ENCODE data around the gene CUX1. TPM values are rescaled to one million over a fixed set of nuclear protein-coding genes. Genes with fewer than 3 reads are reported as not detected.
A peak's percentile ranks its signal among the peaks of the same experiment; 100 is the strongest.

The CUX1 gene
- total RNA-seq, 4 donors from 2014 or later = 58.2 to 295 (median 76.9) TPM

DNA sequence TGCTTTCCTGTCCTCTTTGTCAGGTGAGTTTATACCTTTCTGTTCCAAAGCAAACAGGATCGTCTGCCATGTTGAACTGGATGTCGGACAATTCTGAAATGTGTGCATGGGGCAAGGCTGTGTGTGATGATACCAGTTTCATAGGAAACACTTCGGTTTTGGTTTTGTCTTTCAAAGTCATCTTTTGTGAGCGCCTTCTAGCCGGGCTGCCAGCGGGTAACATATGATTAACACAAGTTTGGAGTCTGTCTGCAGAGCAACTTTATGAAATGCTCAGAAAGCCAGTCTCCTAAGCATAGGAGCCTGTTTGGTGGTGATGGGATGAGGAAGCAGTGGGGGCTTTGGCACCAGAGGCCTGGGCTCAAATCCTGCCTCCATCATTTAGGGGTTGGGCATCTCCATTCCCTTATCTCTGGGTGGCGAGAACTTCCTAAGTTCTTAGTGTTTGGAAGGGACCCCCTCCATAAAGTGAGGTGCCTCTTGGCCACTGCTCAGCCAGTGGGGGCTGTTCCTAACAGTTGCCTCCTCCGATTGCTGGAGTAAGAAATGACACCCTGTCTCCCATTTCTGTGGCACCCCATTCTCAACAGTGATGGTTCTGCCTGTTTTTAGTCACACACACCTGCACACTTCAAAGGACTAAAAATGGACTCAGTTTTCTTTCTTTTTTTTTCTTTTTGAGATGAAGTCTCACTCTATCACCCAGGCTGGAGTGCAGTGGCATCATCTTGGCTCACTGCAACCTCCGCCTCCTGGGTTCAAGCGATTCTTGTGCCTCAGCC, 36.8 kb downstream of the CUX1 start:
- TF ChIP-seq POLR2A (IDR thresholded peaks at IDR 0.05) = no peak
- TF ChIP-seq, protein P1, sequence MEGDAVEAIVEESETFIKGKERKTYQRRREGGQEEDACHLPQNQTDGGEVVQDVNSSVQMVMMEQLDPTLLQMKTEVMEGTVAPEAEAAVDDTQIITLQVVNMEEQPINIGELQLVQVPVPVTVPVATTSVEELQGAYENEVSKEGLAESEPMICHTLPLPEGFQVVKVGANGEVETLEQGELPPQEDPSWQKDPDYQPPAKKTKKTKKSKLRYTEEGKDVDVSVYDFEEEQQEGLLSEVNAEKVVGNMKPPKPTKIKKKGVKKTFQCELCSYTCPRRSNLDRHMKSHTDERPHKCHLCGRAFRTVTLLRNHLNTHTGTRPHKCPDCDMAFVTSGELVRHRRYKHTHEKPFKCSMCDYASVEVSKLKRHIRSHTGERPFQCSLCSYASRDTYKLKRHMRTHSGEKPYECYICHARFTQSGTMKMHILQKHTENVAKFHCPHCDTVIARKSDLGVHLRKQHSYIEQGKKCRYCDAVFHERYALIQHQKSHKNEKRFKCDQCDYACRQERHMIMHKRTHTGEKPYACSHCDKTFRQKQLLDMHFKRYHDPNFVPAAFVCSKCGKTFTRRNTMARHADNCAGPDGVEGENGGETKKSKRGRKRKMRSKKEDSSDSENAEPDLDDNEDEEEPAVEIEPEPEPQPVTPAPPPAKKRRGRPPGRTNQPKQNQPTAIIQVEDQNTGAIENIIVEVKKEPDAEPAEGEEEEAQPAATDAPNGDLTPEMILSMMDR (IDR thresholded peaks at IDR 0.05) = no peak
- no peaks in the 10 kb centered on the region for H3K36me3 ChIP-seq
- peak overlapping the region; percentile 92 to 96 for H3K27ac ChIP-seq
- peaks cover 0 to 11% of the 10 kb centered on the region in 2 donors for H3K4me1 ChIP-seq
- intact Hi-C loops (cut with DNase I; ENCODE audit: low total_unique reads) = no loop called here
- no peaks in the 10 kb centered on the region for H3K9me3 ChIP-seq
- no peak for DNase-seq
- no peak overlapping the region for H3K4me3 ChIP-seq
- no peaks in the 10 kb centered on the region for H3K27me3 ChIP-seq

DNA sequence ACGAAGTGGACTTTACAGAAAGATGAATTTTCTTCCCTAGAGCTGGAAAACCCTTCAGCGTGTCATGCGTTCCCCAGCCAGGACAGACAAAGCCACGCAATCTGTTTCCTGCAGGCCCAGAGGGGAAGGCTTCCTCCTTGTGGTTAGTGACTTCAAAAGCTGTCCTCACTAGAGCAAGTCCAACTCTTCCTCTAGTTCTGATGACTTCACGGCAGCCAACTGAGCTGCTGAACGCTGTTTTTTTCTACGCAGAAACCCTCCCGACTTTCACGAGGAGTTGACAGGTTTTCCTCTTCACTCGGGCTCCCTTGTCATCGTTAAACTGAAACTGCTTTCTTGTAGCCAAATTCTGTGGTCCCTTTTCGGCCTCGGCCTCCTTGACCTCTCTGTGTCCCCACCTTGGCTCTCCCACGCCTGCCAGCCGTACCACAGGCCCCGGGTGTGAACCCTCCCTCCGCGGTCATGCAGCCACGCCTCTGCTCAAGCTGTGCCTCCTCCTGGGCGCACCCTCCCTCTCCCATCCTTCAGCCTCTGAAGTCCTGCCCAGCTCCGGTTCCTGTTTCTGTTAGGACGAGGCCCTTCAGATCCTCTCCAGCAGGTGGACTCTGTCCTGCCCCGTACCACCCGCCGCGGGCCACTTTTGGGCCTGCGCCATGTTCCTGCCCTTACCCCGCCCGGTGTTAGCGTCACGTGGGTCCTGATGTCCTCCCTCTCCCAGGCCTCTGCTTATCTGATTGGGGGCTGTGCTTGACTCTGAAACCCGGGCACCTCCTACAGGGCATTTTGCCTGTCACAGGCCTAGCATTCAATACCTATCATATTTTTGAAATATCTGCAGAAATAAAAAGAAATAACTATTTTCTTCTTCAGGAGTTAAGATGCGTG, 39.3 kb downstream of the CUX1 start:
- peaks cover 0 to 23% of the 10 kb centered on the region in 2 donors for H3K4me1 ChIP-seq
- intact Hi-C loops (cut with DNase I; ENCODE audit: low total_unique reads) = no loop called here
- H3K27ac ChIP-seq = peak overlapping the region; percentile 92 to 96
- H3K9me3 ChIP-seq = no peaks in the 10 kb centered on the region
- no peaks in the 10 kb centered on the region for H3K36me3 ChIP-seq
- peak overlapping the region; percentile 30 to 35 for H3K4me3 ChIP-seq
- H3K27me3 ChIP-seq = no peaks in the 10 kb centered on the region
- TF ChIP-seq, protein P1 (IDR thresholded peaks at IDR 0.05) = peak in 3 of 4 experiments; percentile 37 to 68 (median 59)
- TF ChIP-seq POLR2A (IDR thresholded peaks at IDR 0.05) = peak in 1 of 2 donors; percentile 47
- DNase-seq = peak; percentile 84 to 90

DNA sequence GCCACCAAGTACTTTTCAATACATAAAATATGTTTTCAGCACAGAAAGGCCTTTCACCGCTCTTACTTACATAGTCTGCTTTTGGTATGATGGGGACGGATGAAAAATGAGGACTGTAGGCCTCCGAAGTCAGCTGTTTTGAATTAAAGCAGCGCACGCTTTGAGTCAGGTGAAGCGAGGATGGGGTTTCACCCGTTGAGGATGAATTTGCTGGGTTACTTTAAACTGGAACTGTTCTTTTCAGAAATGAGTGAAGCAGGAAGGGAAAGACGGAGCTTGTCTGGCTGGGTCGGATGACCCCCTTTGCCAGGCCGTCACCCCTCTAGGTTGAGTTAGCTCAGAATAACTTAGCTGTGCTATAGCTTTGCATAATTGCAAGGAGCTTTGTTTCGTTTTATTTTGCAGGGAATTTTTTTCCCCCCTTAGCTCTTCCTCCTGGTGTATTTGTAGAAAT, 40.0 kb downstream of the CUX1 start:
- no peaks in the 10 kb centered on the region for H3K36me3 ChIP-seq
- no peaks in the 10 kb centered on the region for H3K9me3 ChIP-seq
- intact Hi-C loops (cut with DNase I; ENCODE audit: low total_unique reads) = no loop called here
- peaks cover 0 to 23% of the 10 kb centered on the region in 2 donors for H3K4me1 ChIP-seq
- H3K27me3 ChIP-seq = no peaks in the 10 kb centered on the region
- TF ChIP-seq, protein P1 (IDR thresholded peaks at IDR 0.05) = no peak
- TF ChIP-seq POLR2A (IDR thresholded peaks at IDR 0.05) = no peak
- H3K4me3 ChIP-seq = peak overlapping the region in 1 of 2 donors; percentile 35
- peak overlapping the region; percentile 92 to 96 for H3K27ac ChIP-seq
- no peak for DNase-seq

DNA sequence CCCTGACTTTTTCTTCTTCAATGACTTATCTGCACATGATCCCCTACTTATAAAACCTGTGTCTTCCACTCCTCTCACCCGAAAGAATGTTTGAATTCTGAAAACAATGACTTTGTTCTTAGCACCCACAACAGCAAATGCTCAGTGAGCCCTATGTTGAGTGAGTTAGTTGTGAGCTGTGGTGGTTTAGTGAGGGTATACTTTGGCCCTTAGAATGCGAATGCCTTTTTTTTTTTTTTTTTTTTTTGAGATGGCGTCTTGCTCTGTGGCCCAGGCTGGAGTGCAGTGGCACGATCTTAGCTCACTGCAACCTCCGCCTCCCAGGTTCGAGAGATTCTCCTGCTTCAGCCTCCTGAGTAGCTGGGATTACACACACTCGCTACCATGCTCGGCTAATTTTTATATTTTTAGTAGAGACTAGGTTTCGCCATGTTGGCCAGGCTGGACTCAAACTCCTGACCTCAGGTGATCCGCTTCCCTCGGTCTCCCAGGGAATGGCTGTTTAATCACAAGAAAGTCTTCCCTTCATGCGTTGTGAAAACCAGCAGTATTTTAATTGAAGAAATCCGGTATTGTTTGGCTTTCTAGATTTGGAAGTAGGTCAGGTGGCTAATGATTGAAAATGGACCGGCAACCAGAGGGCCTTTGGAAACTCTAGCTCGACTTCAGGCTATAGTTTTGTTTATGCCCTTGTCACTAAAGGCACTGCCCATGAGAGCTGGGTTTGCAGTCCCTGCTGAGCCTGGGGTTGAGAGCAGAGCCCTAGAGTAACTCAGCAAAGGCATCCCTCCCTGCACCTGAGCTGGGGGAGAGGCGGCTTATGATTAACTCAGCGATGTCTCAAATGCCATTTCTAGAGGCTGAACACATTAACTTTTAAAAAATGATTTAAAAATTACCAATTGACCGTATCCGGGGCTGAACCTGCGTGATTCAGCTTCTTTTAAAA, 41.3 kb downstream of the CUX1 start:
- no peak for TF ChIP-seq POLR2A (IDR thresholded peaks at IDR 0.05)
- TF ChIP-seq, protein P1 (IDR thresholded peaks at IDR 0.05) = no peak
- peak overlapping the region; percentile 92 to 96 for H3K27ac ChIP-seq
- DNase-seq = peak in 1 of 2 donors; percentile 37
- peaks cover 0 to 23% of the 10 kb centered on the region in 2 donors for H3K4me1 ChIP-seq
- H3K9me3 ChIP-seq = no peaks in the 10 kb centered on the region
- intact Hi-C loops (cut with DNase I; ENCODE audit: low total_unique reads) = no loop called here
- H3K4me3 ChIP-seq = no peak overlapping the region
- H3K27me3 ChIP-seq = no peaks in the 10 kb centered on the region
- no peaks in the 10 kb centered on the region for H3K36me3 ChIP-seq

All from uterus (tissue), 4 donors.